H1 (cell line): ENCODE data around the gene LIG3. TPM values are rescaled to one million over a fixed set of nuclear protein-coding genes. Genes with fewer than 3 reads are reported as not detected.

ENCODE experiments used
- TAF7 ChIP-seq: optimal IDR thresholded peaks from 2 replicates; pipeline ENCODE3; 2011; ENCODE audit warnings: low read depth, mild to moderate bottlenecking, inconsistent platforms, low read length, moderate library complexity, borderline replicate concordance
- polyA plus RNA-seq, 7 experiments: library from polyadenylated mRNA; depleted of rRNA in 3 of 7; stranded (reverse) in 5 of 7; unstranded in 2 of 7; fragments of >200 nt in 5 of 7; fragments of 200-250 nt in 2 of 7; gene quantifications; 1 replicate in 5 of 7; 2 replicates in 1 of 7; 4 replicates in 1 of 7; pipeline versions ENCODE4 v1.2.1 to v1.2.3, GENCODE V29; 2011 to 2013; ENCODE audit warnings: missing spikeins in 2 of 7, mixed read lengths in 2 of 7
- total RNA-seq: library from RNA; stranded (reverse); fragmentation: NEBNext Ultra II Directional; extraction: Animal tissue kit (Norgen Biotek cat#: 25700); gene quantifications from 2 replicates; pipeline ENCODE4 v1.2.1, GENCODE V29; 2021

The LIG3 gene
- total and polyA plus RNA-seq, 2 of the 8 experiments (the other 6 are each of a cell fraction or from before 2014, with no cell fraction given) = 63.6 to 89.3 TPM

- TF ChIP-seq TAF7 = no peak
Observed at GRCh38 chr17:35019386-35020179, 39.3 kb downstream of the LIG3 start (continued).
